Fibroblast of gingiva (primary cell): ENCODE measurements around the gene GLG1.
A peak's percentile ranks its signal among the peaks of the same experiment; 100 is the strongest.
"Not testable (repeated sequence)": the region's sequence is repeated elsewhere in the genome, so short reads cannot be mapped to it uniquely, and the experiment has no call there.

Experiments
- DNase-seq: peaks from one replicate; pipeline ENCODE4 v3.0.0-alpha.2; 2011; ENCODE audit warnings: low read depth

Gene GLG1

DNA sequence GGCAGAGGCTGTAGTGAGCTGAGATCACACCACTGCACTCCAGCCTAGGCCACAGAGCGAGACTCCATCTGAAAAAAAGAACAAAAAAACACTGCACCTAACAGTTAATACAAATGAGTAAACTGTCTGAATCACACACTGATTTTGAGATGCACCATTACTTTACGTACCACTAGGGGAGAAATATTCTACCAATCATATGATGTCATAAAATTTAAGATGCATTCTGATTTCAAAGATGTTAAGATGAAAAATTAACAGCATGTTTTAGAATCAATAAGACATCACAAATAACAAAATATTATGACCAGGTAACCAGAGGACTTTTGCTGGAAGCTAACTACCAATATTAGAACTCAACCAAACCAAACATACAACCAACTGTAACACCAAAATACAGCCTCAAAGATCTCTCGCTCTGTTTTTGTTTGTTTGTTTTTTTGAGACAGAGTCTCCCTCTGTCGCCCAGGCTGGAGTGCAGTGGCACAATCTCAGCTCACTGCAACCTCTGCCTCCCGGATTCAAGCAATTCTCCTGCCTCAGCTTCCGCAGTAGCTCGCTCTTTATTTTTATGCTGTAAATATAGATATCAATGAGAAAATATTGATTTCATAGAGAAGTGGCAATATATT lies 31.6 kb downstream of the GLG1 start:
- DNase-seq, result no peak

GRCh38 chr16:74574146-74574545 lies 32.8 kb downstream of the GLG1 start:
- DNase-seq, result no peak

- DNase-seq, result no peak
Observed at GRCh38 chr16:74573622-74574021, 33.3 kb downstream of the GLG1 start.

DNA sequence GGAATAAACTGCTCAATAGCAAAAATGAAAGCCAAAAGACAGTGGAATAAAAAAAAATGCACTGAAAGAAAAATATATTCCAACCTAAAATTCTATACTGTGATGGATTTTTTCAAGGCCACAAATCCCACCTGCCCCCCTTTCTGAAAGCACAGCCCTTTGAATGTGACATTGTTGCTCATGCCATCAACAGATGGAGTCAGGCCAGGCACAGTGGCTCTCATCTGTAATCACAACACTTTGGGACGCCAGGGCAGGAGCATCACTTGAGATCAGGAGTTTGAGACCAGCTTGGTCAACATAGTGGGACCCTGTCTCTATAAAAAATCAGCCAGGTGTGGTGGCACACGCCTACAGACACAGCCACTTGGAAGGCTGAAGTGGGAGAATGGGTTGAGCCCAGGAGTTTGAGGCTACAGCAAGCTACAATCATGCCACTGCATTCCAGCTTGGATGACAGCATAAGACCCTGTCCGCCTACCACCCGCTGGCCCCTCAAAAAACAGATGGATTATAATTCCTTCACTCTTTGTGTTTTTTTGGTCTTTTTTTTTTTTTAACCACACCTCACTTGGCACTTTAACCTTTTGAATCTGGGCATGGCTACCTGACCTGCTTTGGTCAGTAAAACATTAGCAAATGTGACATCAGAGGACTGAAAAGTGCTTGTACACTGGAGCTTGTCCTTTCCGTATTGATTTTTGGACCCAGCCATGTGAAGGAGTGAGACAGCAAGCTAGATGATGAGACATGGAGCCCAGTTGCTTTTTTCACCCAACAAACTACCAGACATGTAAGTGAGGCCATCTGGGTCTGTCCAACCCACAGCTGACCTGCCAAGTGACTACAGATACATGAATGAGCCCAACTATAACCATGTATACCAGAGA lies 36.3 kb downstream of the GLG1 start:
- DNase-seq, result no peak

GRCh38 chr16:74568961-74569631 lies 37.8 kb downstream of the GLG1 start:
- DNase-seq, result no peak

DNA sequence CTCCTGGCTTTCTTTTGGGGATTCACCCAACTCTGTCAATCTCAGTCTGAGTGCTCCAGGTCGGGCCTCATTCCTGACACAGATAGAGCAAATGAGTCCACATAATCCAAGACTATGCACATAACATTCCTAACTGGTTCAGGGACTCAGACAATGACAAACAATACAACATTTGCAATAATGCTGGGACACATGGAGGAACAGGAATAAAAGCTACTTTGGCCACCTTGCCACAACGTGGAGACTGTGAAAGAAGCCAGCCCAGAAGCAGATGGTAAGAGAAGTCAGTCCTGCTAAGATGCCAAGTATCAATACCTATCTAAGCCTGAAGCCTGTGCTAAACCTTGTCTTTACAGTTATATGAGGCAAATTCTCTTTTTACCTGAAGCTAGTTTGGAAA lies 39.0 kb downstream of the GLG1 start:
- no peak for DNase-seq

DNA sequence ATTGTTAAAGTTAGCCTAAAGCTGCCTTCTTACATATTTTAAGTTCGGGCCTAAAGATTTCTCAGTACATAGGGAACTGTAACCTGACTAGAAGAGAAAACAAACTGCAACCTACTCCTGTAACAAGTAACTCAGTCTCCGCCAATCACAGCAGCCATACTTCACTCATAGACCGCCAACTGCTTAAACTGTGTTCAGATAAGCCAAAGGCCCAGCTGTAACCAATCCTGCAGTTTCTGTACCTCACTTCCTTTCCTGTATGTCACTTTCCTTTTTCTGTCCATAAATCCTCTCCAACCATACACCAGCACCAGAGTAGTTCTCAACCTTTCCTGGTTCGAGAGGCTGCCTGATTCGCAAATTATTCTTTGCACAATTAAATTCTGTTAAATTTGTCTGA lies 41.5 kb downstream of the GLG1 start:
- DNase-seq, result no peak

DNA sequence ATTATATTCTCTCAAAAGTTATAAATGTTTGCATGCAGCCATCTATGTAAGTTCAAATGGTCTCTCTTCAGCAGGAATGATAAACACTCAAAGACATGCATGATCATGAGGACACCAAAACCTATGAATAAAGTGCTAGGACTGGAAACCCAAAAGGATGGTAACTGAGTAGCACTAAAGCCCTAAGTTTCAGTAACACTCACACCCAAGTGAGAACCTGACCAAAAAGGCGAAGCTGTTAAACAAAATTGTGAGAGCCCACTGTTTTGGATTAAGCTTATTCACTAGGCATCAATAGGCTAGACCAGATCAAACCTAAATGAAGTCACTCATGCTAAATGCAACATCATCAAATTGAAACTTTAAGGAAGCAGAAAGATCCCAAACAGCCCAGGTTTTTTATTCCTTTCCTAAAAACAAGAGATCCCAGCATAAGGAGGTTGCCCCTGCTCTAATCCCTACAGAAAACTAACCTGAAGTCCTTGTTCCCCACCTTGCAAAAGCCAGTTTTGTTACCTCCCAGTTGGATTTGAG lies 42.4 kb downstream of the GLG1 start:
- DNase-seq, result no peak

- DNase-seq, result peak; percentile 22
Observed at GRCh38 chr16:74563828-74564263, 43.1 kb downstream of the GLG1 start.

DNA sequence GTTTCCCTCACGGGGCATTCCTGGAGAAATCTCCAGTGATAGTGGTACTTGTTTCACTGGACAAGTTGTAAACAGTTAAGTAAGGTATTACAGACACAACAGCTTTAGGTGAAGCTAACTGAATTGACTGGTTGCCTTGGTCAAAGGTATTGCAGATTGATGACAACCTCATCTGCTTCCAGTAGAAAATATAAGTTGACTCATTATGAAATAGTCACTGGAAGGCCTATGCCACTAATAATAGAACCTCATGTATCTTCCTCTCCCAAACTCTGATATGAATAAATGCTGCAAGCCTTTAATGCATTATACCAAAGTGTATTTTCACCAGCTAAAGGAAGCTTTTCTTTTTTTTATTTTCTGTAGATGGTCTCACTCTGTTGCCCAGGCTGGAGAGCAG lies 44.8 kb downstream of the GLG1 start:
- DNase-seq, result no peak

DNA sequence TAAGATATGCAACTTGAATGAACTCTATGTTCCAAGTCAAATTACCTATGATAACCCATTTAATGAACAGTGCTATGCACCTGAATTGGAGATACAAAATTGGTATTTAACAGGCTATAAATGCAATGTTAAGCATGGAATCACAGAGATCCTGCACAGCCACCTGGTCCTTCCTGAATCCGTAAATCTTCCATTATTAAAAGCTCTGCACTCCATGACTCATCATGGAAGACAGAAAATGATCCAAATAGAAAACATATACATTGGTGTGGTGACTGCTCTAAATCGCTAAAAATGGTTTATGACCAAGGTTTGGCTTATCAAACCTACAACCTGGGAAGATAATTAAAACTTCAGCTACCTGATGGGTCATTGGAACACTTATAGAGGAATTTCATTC lies 45.3 kb downstream of the GLG1 start:
- DNase-seq, result no peak

GRCh38 chr16:74560912-74561311 lies 46.0 kb downstream of the GLG1 start:
- DNase-seq, result no peak

DNA sequence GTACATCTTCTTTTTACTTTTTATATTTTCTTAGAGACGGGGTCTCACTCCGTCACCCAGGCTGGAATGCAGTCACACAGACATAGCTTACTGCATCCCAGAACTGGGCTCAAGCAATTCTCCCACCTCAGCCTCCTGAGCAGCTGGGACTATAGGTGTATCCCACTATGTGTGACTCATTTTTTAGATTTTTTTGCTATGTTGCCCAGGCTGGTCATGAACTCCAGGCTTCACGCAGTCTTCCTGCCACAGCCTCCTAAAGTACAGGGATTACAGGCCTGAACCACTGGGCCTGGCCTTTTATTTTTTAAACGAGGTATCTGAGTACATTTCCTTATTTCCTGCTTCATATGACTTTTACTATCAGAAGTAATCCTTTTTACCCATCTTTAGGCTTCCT lies 48.0 kb downstream of the GLG1 start:
- no peak for DNase-seq

DNA sequence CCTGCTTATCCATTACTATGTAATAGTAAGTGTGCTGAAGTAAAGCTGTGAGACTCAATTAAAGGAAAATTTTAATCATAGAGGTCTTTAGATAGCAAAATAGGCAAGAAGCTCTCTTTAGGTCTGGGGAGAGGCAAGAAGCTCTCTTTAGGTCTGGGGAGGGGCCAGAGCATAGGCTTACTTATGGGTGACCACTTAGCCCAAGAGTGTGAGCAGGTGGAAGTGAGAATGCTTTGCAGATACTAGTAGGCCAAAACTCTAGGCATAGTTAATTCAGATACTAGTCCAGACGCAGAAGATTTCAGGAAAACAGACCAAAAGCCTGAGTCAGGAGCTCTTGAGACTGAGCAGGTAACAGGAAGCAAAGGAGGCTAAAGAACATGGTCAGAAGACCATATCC lies 49.6 kb downstream of the GLG1 start:
- DNase-seq, result no peak

DNA sequence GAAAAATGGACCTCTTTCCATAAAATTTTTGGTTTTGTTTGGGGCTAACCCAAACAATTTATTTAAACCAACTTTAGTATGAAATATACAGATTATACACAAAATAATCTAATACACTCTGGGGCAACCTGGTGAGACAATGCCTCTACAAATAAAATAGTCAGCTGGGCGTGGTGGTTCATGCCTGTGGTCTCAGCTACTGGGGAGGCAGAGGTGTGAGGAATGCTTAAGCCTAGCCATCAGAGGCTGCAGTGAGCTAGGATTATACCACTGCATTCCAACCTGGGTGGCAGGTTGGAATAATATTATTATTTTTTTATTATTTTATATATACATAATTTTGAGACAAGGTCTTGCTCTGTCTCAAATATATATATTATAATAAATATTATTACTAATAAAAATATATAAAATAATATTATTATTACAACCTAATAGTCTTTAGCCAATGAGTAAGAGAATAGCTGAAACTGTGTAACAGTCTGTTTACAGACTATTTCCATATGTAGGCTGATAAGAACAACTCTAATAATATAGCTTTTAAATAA lies 50.5 kb downstream of the GLG1 start:
- DNase-seq, result no peak

DNA sequence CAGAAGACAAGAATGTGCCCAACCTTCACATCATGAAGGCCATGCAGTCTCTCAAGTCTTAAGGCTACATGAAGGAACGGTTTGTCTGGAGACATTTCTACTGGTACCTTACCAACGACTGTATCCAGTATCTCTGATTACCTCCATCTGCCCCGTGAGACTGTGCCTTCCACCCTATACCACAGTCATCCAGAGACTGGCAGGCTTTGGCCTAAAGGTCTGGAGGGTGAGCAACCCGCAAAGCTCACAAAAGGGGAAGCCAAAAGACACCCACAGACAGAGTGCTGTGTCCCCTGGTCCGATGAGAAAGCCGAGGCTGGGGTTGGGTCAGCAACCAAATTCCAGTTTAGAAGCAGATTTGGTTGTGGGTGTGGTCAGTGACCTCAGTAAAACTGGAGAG lies 54.6 kb downstream of the GLG1 start:
- DNase-seq, result not testable (repeated sequence)

DNA sequence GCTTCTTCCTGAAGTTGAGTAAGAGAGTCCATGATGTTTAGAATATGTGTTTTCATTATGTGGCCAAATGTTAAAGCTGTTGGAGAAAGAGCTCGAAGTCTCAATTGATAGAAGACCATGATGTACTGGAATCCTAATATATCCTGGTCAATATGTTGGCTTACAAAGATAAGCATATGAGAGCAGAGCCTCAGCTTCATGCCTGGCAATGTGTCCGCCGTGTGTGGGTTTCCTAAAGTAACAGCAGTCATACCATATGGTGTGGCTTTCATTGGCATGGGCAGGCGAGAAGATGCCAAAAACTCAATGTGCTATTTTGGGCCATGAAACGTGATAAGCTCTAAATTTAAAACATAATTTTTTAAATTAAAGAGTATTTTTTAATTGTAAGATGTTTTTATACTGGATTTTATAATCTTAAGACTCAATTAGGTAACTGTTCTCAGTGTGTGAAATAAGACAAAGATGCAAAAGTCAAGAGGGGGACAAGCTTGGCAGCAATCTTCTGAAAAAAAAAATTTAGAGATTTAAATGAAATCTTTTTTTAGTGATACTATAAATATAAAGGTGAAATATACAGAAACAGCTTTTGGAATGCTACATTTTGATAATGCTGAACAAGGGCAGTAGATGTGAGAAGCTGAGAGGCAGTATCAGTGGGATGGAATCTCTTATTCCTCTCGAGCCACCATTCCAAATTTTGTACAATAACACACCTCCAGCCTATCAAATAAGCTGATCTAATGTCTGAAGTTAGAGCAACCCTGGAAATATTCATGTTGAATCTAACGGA lies 56.5 kb downstream of the GLG1 start:
- not testable (repeated sequence) for DNase-seq

GRCh38 chr16:74546112-74546511 lies 60.8 kb downstream of the GLG1 start:
- not testable (repeated sequence) for DNase-seq

DNA sequence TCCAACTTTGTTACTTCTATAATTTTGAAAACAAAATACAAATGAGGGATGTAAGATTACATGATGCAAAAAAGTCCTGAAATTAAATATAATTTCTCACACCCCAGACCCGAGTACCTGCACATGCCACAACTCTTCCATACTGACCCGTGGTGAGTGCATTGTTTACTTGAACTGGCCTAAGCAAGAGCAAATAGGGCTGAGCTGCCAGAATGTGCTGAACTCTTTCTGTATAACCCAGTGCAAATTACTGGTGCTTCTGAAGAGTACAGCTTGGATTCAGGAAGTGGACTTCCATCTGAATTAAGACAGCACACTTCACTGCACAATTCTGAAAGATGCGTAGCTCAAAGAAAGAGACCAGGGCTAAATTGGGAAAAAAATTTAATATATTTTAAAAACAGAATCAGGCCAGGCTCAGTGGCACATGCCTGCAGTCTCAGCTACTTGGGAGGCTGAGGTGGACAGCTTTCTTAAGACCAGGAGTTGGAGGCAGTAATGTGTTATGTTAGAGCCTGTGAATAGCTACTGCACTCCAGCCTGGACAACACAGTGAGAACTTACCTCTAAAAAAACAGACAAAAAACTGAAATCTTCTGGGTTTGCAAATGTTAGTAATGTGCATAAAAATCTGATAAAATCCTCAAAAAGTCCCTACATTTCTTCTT lies 63.9 kb downstream of the GLG1 start:
- DNase-seq, result not testable (repeated sequence)

GRCh38 chr16:74540663-74541062 lies 66.3 kb downstream of the GLG1 start:
- DNase-seq, result not testable (repeated sequence)

DNA sequence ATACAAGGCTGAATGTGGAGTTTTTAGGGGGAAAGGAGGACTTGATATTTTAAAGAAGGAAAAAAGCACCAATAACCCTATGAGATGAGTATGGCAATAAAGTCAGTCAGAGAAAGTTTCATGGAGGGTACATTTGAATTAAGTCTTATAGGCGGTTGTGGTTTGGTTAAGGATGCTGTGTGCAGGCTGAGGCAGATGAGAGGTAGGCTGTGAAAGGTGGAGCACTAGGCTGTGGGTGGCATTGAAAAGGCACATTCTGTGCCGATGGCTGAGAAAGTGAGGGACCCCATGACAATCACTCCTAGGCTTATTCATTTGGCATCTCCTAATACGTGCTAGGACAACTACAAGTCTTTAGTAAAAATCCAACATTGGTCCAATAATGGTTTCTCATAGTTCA lies 68.1 kb downstream of the GLG1 start:
- not testable (repeated sequence) for DNase-seq
